WTC11 (cell line): Measurements from ENCODE around the gene MIPOL1.

ENCODE experiments used
- ESRRA ChIP-seq: sonication (generic); formaldehyde crosslinking; IDR thresholded peaks from 2 replicates; pipeline ENCODE4 v1.8.1; 2022; ENCODE audit warnings: mild to moderate bottlenecking, missing genetic modification reagents, borderline replicate concordance
- ETV6 ChIP-seq: sonication (generic); formaldehyde crosslinking; IDR thresholded peaks from 2 replicates; pipeline ENCODE4 v1.8.1; 2022; ENCODE audit warnings: mild to moderate bottlenecking, missing genetic modification reagents
- FOXK1 ChIP-seq: sonication (generic); formaldehyde crosslinking; IDR thresholded peaks from 2 replicates; pipeline ENCODE4 v1.8.0; 2022; ENCODE audit warnings: mild to moderate bottlenecking, moderate library complexity, missing genetic modification reagents
- NFYB ChIP-seq: sonication (generic); formaldehyde crosslinking; conservative IDR thresholded peaks from 2 replicates; pipeline ENCODE4 v1.8.0; 2022; ENCODE audit warnings: low read depth, missing genetic modification reagents
- NR3C1 ChIP-seq: sonication (generic); formaldehyde crosslinking; conservative IDR thresholded peaks from 2 replicates; pipeline ENCODE4 v1.8.1; 2023; ENCODE audit warnings: low read depth, mild to moderate bottlenecking, missing genetic modification reagents
- RELA ChIP-seq: sonication (generic); formaldehyde crosslinking; IDR thresholded peaks from 2 replicates; pipeline ENCODE4 v1.8.1; 2022; ENCODE audit warnings: missing genetic modification reagents, mild to moderate bottlenecking, borderline replicate concordance
- TP53 ChIP-seq: sonication (generic); formaldehyde crosslinking; IDR thresholded peaks from 2 replicates; pipeline ENCODE4 v1.8.1; 2023; ENCODE audit warnings: mild to moderate bottlenecking, missing genetic modification reagents
- USF2 ChIP-seq: sonication (generic); formaldehyde crosslinking; IDR thresholded peaks from 2 replicates; pipeline ENCODE4 v1.8.1; 2023; ENCODE audit warnings: mild to moderate bottlenecking, missing genetic modification reagents, moderate library complexity
- ZBTB43 ChIP-seq: sonication (generic); formaldehyde crosslinking; IDR thresholded peaks from 2 replicates; pipeline ENCODE4 v1.8.1; 2023; ENCODE audit warnings: mild to moderate bottlenecking, missing genetic modification reagents
- ZNF219 ChIP-seq: sonication (generic); formaldehyde crosslinking; IDR thresholded peaks from 2 replicates; pipeline ENCODE4 v1.8.0; 2023; ENCODE audit warnings: missing genetic modification reagents, mild to moderate bottlenecking, borderline replicate concordance
- TF ChIP-seq, protein P1 (sequence below): fragments of 200-600 bp; IDR thresholded peaks from 2 replicates; pipeline ENCODE4 v1.8.0; 2022; ENCODE audit warnings: antibody characterized with exemption
- TF ChIP-seq, protein P2 (sequence below): sonication (generic); formaldehyde crosslinking; IDR thresholded peaks from 2 replicates; pipeline ENCODE4 v1.8.1; 2022; ENCODE audit warnings: low read depth, mild to moderate bottlenecking, moderate library complexity, missing genetic modification reagents, borderline replicate concordance
- TF ChIP-seq, protein P3 (sequence below): sonication (generic); formaldehyde crosslinking; IDR thresholded peaks from 2 replicates; pipeline ENCODE4 v1.8.0; 2022; ENCODE audit warnings: mild to moderate bottlenecking, missing genetic modification reagents

- TF ChIP-seq, protein P1, sequence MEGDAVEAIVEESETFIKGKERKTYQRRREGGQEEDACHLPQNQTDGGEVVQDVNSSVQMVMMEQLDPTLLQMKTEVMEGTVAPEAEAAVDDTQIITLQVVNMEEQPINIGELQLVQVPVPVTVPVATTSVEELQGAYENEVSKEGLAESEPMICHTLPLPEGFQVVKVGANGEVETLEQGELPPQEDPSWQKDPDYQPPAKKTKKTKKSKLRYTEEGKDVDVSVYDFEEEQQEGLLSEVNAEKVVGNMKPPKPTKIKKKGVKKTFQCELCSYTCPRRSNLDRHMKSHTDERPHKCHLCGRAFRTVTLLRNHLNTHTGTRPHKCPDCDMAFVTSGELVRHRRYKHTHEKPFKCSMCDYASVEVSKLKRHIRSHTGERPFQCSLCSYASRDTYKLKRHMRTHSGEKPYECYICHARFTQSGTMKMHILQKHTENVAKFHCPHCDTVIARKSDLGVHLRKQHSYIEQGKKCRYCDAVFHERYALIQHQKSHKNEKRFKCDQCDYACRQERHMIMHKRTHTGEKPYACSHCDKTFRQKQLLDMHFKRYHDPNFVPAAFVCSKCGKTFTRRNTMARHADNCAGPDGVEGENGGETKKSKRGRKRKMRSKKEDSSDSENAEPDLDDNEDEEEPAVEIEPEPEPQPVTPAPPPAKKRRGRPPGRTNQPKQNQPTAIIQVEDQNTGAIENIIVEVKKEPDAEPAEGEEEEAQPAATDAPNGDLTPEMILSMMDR, result no peak
- TF ChIP-seq ZBTB43 (CRISPR knock-in tag) (no peak), NR3C1 (CRISPR knock-in tag) (no peak), FOXK1 (CRISPR knock-in tag) (no peak), ETV6 (CRISPR knock-in tag) (no peak), ESRRA (CRISPR knock-in tag) (no peak), NFYB (CRISPR knock-in tag) (no peak), ZNF219 (CRISPR knock-in tag) (no peak), USF2 (CRISPR knock-in tag) (no peak), RELA (CRISPR knock-in tag) (no peak), TP53 (no peak)
- TF ChIP-seq, protein P2, sequence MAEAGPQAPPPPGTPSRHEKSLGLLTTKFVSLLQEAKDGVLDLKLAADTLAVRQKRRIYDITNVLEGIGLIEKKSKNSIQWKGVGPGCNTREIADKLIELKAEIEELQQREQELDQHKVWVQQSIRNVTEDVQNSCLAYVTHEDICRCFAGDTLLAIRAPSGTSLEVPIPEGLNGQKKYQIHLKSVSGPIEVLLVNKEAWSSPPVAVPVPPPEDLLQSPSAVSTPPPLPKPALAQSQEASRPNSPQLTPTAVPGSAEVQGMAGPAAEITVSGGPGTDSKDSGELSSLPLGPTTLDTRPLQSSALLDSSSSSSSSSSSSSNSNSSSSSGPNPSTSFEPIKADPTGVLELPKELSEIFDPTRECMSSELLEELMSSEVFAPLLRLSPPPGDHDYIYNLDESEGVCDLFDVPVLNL (CRISPR knock-in tag), result no peak
- TF ChIP-seq, protein P3, sequence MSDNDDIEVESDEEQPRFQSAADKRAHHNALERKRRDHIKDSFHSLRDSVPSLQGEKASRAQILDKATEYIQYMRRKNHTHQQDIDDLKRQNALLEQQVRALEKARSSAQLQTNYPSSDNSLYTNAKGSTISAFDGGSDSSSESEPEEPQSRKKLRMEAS, result no peak
Measured at GRCh38 chr14:37422748-37423147, 225.0 kb downstream of the MIPOL1 start.
